NCI-H526 (cell line): Measurements from ENCODE around the gene FAF1.
A peak's percentile ranks its signal among the peaks of the same experiment; 100 is the strongest.

Source experiments
- DNase-seq, 2 experiments: peaks; one replicate each; lab custom pipeline; 2025; lab: John Stamatoyannopoulos, UW

The FAF1 gene

GRCh38 chr1:50427086-50427817 lies 532.8 kb downstream of the FAF1 start:
- peak in 1 of 2 experiments; percentile 57 for DNase-seq

- peak in 1 of 2 experiments; percentile 22 for DNase-seq
Observed at GRCh38 chr1:50426702-50427085, 533.4 kb downstream of the FAF1 start.

- no peak for DNase-seq
Observed at GRCh38 chr1:50426108-50426700, 533.9 kb downstream of the FAF1 start.

GRCh38 chr1:50425376-50426107 lies 534.5 kb downstream of the FAF1 start:
- peak in 1 of 2 experiments; percentile 58 for DNase-seq

GRCh38 chr1:50424884-50425375 lies 535.1 kb downstream of the FAF1 start:
- DNase-seq, result peak in 1 of 2 experiments; percentile 39

GRCh38 chr1:50424045-50424883 lies 535.8 kb downstream of the FAF1 start:
- peak in 1 of 2 experiments; percentile 34 for DNase-seq

GRCh38 chr1:50423670-50424000 lies 536.4 kb downstream of the FAF1 start:
- DNase-seq, result peak in 1 of 2 experiments; percentile 63

- peak; percentile 32 to 80 for DNase-seq
Observed at GRCh38 chr1:50422946-50423669, 537.0 kb downstream of the FAF1 start, which contains the start of gene DMRTA2. TSS of gene DMRTA2 (minus strand) at chr1:50423443. CDS start at chr1:50421536, 1,907 bp downstream.

- DNase-seq, result peak in 1 of 2 experiments; percentile 58
Observed at GRCh38 chr1:50422675-50422945, 537.5 kb downstream of the FAF1 start.

GRCh38 chr1:50421768-50422674 lies 538.0 kb downstream of the FAF1 start:
- DNase-seq, result no peak

- DNase-seq, result no peak
Observed at GRCh38 chr1:50421366-50421748, 538.7 kb downstream of the FAF1 start.

GRCh38 chr1:50420689-50421365 lies 539.2 kb downstream of the FAF1 start:
- no peak for DNase-seq

GRCh38 chr1:50419907-50420677 lies 540.0 kb downstream of the FAF1 start:
- DNase-seq, result no peak

GRCh38 chr1:50419192-50419906 lies 540.7 kb downstream of the FAF1 start:
- no peak for DNase-seq

- DNase-seq, result no peak
Observed at GRCh38 chr1:50418600-50419109, 541.4 kb downstream of the FAF1 start.

- no peak for DNase-seq
Observed at GRCh38 chr1:50417946-50418599, 542.0 kb downstream of the FAF1 start.

GRCh38 chr1:50417507-50417906 lies 542.6 kb downstream of the FAF1 start:
- no peak for DNase-seq
